ENCODE data around the gene ADAM20.

GRCh38 chr14:70473825-70474224, 61.0 kb downstream of the ADAM20 start:
- TF ChIP-seq CTCF (IDR thresholded peaks at IDR 0.05; ENCODE audit: low read length) (no peak), EZH2 (optimal IDR thresholded peaks at IDR 0.05; ENCODE audit: low read depth, low read length) (no peak)
